HG02571 (cell line): ENCODE data around the gene KCNE4.

ENCODE experiments used
- ATAC-seq: cut with Tn5 transposase; IDR thresholded peaks from one replicate; pipeline ENCODE4 v1.9.1; 2021; ENCODE audit warnings: mild to moderate bottlenecking, moderate library complexity; ENCODE audit not compliant: unreplicated experiment

Gene KCNE4

GRCh38 chr2:223083402-223084070 lies 31.5 kb downstream of the KCNE4 start:
- ATAC-seq, result no peak

- ATAC-seq, result no peak
Measured at GRCh38 chr2:223084873-223085272, 32.9 kb downstream of the KCNE4 start.

- no peak for ATAC-seq
Measured at GRCh38 chr2:223086370-223086981, 34.5 kb downstream of the KCNE4 start.

GRCh38 chr2:223087466-223087865 lies 35.5 kb downstream of the KCNE4 start:
- no peak for ATAC-seq

- ATAC-seq, result no peak
Measured at GRCh38 chr2:223088866-223089265, 36.9 kb downstream of the KCNE4 start.

GRCh38 chr2:223090039-223090438 lies 38.0 kb downstream of the KCNE4 start:
- ATAC-seq, result no peak

DNA sequence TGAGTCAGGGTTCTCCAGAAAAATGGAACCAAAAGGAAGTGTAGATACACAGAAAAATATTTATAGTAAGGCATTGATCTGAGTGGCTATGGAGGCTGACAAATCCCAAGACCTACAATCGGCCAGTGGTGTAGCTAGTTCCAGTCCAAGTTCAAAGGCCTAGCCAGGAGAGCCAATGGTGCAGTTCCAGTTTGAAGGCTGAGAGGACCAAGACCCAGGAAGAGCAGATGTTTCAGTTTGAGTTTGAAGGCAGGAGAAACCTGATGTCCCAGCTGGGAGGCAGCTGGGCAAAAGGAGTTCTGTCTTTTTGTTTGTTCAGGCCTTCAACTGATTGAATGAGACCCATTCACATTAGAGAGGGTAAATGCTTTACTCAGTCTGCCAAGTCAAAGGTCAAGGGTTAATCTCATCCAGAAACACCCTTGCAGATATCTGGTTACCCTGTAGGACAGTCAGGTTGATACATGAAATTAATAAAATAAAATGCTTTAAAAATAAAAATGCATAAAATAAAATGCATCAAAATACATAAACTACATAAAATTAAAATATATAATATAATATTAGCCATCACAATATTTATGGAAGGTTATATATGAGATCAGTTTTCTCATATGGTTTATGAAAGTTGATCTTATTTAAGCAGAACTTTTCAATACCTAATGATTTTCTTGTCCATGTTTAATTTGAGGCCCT lies 38.7 kb downstream of the KCNE4 start:
- no peak for ATAC-seq

DNA sequence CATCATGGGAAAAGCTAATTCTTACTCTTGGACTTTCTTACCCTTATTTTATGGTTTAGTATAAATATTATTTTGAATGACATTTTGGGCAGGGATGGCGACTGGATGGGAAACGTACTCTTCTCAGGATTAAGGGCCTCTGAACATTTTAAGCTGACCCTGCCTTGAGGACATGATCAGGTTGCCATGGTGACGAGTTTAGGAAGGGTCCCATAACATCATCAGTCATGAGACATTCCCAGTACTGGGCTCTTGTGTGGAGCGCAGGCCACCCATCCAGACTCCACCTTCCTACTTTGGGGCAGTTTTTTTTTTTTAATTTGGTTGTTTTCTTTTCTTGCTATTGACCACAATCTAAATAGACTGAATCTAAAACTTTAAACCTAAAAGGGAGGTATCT lies 40.7 kb downstream of the KCNE4 start:
- ATAC-seq, result no peak

DNA sequence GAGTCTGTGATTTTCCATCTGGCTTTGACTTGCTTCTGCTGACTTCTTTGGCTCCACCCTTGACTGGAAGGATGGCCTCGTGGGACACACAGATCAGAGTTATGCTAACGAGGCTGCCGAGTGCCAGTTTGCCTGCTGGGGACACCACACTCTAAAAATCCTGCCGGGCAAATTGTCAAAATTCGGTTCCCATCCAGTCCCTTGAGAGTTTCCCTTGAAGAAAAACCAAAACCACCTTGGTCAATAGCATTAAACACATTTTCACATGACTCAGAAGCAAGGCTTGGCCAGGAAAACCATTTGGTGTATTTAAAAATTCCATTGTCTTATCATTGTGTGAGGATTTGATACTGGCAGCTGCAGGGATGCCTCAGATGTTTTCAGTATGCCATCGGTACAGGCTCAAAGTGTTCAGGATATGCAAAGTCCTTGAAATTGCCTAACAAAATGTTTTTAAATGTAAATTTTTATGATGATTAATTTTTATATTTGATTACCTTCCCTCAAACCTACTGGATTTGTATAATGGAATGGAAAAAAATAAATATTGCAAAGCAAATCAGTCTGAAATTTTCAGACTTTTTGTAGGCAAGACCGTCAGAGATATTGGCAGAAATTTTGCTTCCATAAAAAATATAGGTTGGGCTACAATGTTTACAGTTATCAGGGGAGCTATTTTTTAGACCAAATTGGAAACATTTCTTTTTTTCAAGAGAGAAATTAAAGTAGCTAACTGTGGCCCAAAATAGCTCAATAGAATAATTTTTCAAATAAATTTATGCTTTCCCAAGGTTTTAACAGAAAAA lies 41.6 kb downstream of the KCNE4 start:
- no peak for ATAC-seq

DNA sequence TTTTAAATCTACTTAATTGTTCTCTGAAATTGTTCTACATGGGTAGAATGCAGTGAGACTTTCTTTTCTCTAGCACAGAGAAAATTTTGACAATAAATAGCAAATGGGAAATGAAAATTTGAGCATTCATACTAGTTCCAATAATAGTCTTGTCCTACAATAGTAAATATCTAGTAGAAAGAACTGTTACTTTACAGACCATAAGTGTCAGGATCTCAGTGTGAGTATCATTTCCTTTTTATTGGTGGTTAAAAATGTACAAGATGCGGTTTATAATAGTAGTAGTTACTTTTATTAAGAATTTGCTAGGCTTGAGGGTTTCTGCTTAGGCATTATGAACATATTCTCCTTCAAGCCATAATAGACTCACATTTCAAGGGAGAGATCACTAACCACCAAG lies 43.2 kb downstream of the KCNE4 start:
- ATAC-seq, result no peak

- ATAC-seq, result no peak
Measured at GRCh38 chr2:223096235-223096970, 44.4 kb downstream of the KCNE4 start.

- no peak for ATAC-seq
Measured at GRCh38 chr2:223097888-223098383, 45.9 kb downstream of the KCNE4 start.

- ATAC-seq, result no peak
Measured at GRCh38 chr2:223099561-223099960, 47.6 kb downstream of the KCNE4 start.

DNA sequence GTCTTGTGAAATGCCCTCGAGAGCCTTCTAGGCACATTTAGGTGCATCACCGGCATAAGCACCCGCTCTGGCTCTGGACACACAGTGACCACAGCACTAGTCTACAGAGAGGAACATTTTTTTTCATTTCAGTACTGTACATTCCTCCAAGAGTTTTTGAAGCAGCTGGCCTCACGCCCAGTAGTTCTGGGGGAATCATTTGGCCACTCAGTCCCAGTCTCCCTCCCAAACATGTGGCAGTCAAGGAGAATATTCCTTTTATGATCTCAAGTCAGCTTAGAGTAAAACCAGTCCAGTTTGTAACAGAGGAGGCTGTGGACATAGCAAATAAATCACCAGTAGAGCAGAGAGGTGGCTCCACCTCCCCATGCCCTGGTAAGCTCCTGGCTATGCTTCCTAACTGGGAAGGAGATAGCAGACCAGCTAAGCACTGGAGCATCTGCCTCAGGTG lies 48.1 kb downstream of the KCNE4 start:
- no peak for ATAC-seq

DNA sequence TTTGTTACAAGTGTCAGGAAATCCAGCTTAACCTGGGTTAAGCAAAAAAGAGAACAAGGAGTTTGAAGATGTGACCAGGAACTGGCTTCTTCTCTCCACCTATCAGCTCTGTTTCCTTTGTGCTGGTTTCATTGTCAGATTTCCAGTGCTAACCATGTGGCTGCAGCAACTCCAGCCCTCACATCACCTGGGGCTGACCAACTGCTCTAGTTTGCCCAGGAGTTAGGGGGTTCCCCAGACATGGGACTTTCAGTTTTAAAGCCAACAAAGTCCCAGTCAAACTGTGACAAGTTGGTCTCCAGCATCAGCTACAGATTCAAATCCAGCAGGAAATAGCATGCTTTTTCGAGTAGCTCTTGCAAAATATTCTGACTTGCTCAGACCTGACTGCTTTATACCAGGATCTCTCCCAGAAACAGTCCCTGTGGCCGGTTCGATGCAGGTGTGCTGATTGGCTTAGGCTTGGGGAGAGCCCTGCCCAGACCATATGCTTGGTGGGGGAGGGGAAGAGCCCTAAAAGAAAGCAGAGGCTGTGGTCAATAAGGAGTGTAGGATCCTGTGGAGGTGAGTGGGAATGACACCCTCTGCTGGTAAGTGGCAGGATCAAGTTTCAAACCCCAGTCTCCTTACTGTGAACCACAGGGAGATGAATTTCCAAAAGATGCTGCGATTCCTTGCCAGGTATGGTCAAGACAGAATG lies 49.5 kb downstream of the KCNE4 start:
- ATAC-seq, result no peak

GRCh38 chr2:223102040-223102400 lies 50.0 kb downstream of the KCNE4 start:
- ATAC-seq, result no peak

GRCh38 chr2:223102450-223102849 lies 50.5 kb downstream of the KCNE4 start:
- no peak for ATAC-seq

GRCh38 chr2:223104336-223105132 lies 52.5 kb downstream of the KCNE4 start:
- ATAC-seq, result no peak
